Measurements from ENCODE around the gene NOXA1.
A peak's percentile ranks its signal among the peaks of the same experiment; 100 is the strongest.
"Not testable (repeated sequence)": the region's sequence is repeated elsewhere in the genome, so short reads cannot be mapped to it uniquely, and the experiment has no call there.

NOXA1 gene

GRCh38 chr9:137439158-137439714, 16.0 kb downstream of the NOXA1 start:
- no peak for DNase-seq (ENCODE audit: low read depth in 2 of 2)

- DNase-seq (ENCODE audit: low read depth in 2 of 2) = no peak
These were observed 18.2 kb downstream of the NOXA1 start, which contains the start of gene ENTPD8 for GRCh38 chr9:137441289-137441934. Gene ENTPD8 (minus strand): TSS chr9:137441357. CDS start chr9:137438285, 3,072 bp downstream.

- DNase-seq (ENCODE audit: low read depth in 2 of 2) = no peak
These were observed 18.7 kb downstream of the NOXA1 start for GRCh38 chr9:137441935-137442321.

GRCh38 chr9:137444106-137444790, 21.1 kb downstream of the NOXA1 start:
- no peak for DNase-seq (ENCODE audit: low read depth in 2 of 2)

GRCh38 chr9:137445275-137445807, 22.1 kb downstream of the NOXA1 start:
- peak; percentile 69 to 86 for DNase-seq (ENCODE audit: low read depth in 2 of 2)

DNA sequence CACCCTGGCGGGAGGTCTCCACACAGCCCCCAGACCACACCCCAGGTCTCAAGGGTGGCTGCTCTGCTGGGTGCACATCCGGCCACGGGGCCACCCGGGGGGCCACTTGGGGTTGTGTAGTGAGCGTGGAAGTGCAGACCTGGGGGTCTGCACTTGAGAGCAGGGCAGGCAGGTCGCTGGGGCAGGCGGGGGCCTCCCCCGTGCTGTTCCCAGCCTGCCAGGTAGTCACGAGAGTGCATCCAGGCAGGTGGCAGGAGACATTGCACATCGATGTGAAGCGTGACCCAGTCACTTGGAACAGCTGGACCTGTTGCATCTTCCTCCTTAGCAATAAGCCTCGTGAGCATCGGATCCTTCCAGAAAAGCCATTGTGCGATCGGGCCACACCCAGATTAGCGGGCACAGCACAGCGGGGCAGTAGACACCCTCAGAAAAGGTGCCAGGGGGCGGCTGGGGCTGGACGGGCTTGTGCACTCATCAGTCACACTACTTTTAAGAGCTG, 22.8 kb downstream of the NOXA1 start:
- DNase-seq (ENCODE audit: low read depth in 2 of 2) = no peak

DNA sequence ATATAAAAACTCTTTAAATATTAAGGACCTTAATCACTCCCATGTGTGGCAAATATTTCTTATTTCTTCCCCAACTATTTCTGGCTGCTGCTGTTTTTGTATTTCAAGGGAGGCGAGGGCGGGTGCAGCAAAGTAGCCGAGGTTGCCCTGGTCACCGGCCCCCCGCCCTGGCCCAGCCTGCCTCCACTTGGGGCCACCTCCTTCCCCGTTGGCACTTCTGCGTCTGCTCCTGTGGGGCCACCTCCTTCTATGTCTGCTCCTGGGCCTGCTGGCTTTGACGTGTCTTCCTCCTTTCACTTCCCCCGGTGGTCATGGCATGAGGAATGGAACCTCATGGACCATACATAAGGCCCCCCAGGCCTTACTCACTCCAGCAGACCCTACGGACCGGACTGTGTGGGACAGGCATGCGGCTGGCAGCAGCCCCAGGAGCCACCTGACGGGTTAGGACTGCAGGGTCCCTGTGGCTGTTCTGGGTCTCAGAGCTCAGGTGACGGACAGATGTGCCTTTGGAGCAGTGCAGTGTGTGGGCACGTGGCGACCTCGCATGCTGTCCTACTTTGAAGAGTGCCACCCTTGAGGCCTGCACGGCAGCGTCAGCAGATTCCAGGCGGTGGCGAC, 23.8 kb downstream of the NOXA1 start:
- no peak for DNase-seq (ENCODE audit: low read depth in 2 of 2)

DNA sequence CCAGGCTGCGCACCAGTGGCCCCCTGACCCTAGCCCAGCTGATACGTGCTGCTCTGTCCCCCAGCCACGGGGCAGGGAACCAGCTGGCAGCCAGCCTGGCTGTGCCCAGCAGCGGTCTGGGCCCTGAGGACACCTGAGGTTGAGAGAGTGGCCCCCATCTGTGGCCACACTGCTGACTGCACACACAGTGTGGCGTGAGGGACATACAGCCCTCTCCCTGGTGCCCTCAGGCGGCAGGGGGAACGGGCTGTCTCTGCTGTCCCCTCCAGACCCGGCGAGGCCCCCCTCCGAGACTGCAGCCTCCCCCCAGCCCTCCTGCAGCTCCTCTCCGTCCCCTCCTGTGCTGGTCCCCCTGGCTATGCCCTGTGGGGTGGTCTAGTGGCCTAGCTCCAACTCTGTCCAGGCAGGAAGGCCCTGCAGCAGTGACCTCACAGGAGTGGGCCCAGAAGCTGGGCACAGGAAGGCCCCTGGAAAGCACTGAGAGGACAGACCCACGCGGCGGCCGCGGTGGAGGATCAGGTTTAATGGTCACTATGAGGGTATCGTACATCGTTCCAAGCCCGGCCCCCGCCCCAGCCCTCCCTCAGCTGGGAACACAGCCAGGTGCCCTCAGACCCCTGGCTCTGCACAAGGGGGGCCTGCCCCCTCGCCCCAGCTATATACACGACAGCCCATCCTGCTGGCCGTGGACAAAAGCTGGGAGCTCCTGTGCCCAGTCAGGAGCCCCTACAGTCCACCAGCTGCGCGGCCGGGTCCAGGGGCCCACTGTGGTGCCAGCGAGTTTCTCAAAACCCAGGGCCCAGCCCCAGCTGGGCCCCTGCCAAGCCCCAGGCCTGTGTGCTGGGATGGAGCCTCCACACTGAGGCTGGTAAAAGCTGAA, 24.8 kb downstream of the NOXA1 start:
- no peak for DNase-seq (ENCODE audit: low read depth in 2 of 2)

- DNase-seq (ENCODE audit: low read depth in 2 of 2) = no peak
These were observed 25.4 kb downstream of the NOXA1 start for GRCh38 chr9:137448602-137448962.

DNA sequence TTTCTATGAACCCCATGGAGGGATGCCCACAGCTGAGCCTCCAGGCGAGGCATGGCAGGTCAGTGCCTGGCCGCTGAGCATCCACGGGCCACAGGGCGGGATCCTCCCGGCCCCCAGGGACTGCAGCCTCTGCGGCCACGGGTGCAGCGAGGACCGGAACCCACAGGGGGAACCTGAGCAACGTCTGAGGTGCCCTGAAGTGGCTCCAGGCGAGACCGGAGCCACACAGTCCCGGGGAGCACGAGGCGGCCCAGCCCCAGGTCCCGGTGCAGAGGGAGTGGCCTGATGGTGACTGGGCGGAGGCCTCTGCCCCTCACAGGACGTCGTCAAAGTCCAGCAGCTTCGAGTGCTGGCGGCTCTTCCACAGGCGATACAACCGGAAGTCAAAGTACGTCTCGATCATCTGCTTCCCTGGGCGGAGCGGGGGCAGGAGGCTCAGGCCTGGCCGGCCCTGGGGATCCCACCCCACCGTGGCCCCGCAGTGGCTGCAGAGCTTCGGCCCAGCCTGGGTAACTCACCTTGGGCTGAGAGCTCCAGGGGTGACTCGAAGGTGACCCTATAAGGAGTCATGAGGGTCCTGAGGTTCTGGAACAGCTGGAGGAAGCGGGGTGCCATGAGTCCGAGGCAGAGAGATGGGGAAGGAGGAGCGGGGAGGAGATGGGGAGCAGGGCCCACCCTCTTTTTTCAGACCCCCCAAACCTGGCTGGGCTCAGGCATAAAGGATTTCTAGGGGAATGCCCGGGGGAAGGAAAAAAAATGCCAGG, 26.1 kb downstream of the NOXA1 start:
- no peak for DNase-seq (ENCODE audit: low read depth in 2 of 2)

- DNase-seq (ENCODE audit: low read depth in 2 of 2) = no peak
These were observed 26.8 kb downstream of the NOXA1 start for GRCh38 chr9:137449931-137450538.

DNA sequence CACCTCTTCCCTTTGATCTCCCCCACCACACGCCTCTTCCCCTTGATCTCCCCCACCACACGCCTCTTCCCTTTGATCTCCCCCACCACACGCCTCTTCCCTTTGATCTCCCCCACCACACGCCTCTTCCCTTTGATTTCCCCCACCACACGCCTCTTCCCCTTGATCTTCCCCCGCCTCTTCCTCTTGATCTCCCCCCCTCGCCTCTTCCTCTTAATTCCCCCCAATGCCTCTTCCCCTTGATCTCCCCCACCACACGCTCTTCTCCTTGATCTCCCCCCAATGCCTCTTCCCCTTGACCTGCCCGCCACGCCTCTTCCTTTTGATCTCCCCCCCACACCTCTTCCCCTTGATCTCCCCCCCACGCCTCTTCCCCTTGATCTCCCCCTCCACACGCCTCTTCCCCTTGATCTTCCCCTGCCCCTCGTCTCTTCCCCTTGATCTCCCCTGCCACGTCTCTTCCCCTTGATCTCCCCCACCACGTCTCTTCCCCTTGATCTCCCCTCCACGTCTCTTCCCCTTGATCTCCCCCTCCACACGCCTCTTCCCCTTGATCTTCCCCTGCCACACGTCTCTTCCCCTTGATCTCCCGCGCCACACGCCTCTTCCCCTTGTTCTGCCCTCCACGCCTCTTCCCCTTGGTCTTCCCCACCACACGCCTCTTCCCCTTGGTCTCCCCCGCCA, 27.5 kb downstream of the NOXA1 start:
- DNase-seq (ENCODE audit: low read depth in 2 of 2) = not testable (repeated sequence)

GRCh38 chr9:137451264-137452005, 28.2 kb downstream of the NOXA1 start:
- DNase-seq (ENCODE audit: low read depth in 2 of 2) = not testable (repeated sequence)

DNA sequence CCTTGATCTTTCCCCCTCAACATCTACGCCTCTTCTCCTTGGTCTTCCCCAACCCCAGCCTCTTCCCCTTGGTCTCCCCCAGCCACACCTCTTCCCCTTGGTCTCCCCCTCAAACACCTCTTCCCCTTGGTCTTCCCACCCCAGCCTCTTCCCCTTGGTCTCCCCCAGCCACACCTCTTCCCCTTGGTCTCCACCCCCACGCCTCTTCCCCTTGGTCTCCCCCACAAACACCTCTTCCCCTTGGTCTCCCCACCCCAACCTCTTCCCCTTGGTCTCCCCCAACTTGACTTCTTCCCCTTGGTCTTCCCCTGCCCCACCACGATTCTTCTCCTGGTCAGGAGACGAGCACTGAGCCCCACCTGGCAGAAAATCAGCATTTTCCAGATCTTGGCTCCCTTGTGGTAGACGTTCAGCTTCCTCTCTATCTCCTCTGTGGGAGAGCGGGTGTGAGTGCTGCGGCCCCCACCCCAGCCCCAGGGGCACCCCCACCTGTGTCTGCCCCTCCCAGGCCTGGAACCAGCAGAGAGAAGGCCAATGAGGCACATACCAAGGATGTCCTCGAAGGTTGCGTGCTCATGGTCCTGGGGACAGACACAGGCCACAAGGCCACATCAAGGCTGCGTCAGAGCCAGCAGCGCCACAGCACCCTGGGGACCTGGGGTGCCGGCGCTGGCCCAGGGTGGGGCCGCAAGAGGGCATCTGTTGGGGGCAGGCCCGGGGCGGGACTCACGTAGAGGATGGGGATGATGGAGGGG, 29.0 kb downstream of the NOXA1 start:
- no peak for DNase-seq (ENCODE audit: low read depth in 2 of 2)

GRCh38 chr9:137452761-137453642, 29.8 kb downstream of the NOXA1 start:
- DNase-seq (ENCODE audit: low read depth in 2 of 2) = no peak

- peak; percentile 56 to 60 for DNase-seq (ENCODE audit: low read depth in 2 of 2)
These were observed 30.5 kb downstream of the NOXA1 start for GRCh38 chr9:137453643-137454081.

DNA sequence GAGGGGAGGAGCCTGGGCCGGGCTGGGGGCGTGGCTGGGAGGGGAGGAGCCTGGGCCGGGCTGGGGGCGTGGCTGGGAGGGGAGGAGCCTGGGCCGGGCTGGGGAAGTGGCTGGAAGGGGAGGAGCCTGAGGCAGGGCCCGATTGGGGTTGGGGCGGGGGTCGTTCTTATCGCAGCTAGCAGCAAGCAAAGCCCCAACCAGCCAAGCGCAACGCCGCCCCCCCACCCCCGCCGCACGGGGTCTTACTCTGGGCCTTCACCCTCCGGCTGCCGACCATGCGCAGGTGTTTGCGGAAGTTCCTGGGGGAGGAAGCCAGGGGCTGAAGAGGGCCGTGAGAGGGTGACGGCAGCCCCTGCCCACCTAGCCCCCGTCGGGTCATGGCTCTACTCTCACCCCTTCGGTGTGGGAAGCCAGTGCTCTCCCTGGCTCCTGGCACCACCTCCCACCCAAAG, 31.0 kb downstream of the NOXA1 start:
- DNase-seq (ENCODE audit: low read depth in 2 of 2) = peak in 1 of 2 donors; percentile 47

Data from stimulated activated CD4-positive, alpha-beta T cell treated with anti-CD3 and anti-CD28 coated beads, Interleukin-15, amount 100 ng/mL, for 48 hours (primary cell).